Suprapubic skin (tissue), 4 donors: ENCODE measurements around the gene C1QTNF8. TPM values are rescaled to one million over a fixed set of nuclear protein-coding genes. Genes with fewer than 3 reads are reported as not detected.

Source experiments
- DNase-seq, 2 donors: peaks; one replicate each; pipeline ENCODE4 v3.0.0-alpha.2; 2019; ENCODE audit warnings: low spot score in 2 of 2
- H3K27ac ChIP-seq: fragments of 200-600 bp; sonication (generic); one replicate; pipeline ENCODE4 v1.5.1; 2019
- H3K27me3 ChIP-seq: fragments of 200-600 bp; sonication (generic); one replicate; pipeline ENCODE4 v1.5.1; 2019
- H3K36me3 ChIP-seq: fragments of 200-600 bp; sonication (generic); one replicate; pipeline ENCODE4 v1.5.1; 2019
- H3K4me1 ChIP-seq: fragments of 200-600 bp; sonication (generic); one replicate; pipeline ENCODE4 v1.5.1; 2019
- H3K4me3 ChIP-seq: fragments of 200-600 bp; sonication (generic); one replicate; pipeline ENCODE4 v1.5.1; 2019; ENCODE audit warnings: mild to moderate bottlenecking
- H3K9me3 ChIP-seq: fragments of 200-600 bp; sonication (generic); one replicate; pipeline ENCODE4 v1.5.1; 2019
- CTCF ChIP-seq, 2 donors: fragments of 200-600 bp in 1 of 2; fragments of 450-650 bp in 1 of 2; sonication (generic) in 1 of 2; IDR thresholded peaks; one replicate each; pipeline ENCODE4 v1.5.1; 2016 to 2019; ENCODE audit warnings: antibody characterized with exemption in 2 of 2, mild to moderate bottlenecking in 1 of 2, moderate library complexity in 1 of 2
- EP300 ChIP-seq: sonication (generic); formaldehyde crosslinking; IDR thresholded peaks from one replicate; pipeline ENCODE4 v1.6.1; 2017; ENCODE audit warnings: antibody characterized with exemption
- POLR2A ChIP-seq, 2 donors: fragments of 450-650 bp; IDR thresholded peaks; one replicate each; pipeline ENCODE4 v1.6.1; 2017; ENCODE audit warnings: antibody characterized with exemption in 2 of 2, mild to moderate bottlenecking in 2 of 2, moderate library complexity in 2 of 2
- POLR2AphosphoS5 ChIP-seq, 3 donors: sonication (generic); formaldehyde crosslinking; IDR thresholded peaks; one replicate each; pipeline ENCODE4 v1.6.1; 2017; ENCODE audit warnings: antibody characterized with exemption in 3 of 3
- WGBS: methylation state at CpG from one replicate; pipeline ENCODE4 v1.1.5; 2018; 5-methylcytosine and 5-hydroxymethylcytosine counted together
- total RNA-seq, 4 donors: library from RNA; depleted of rRNA; stranded (reverse); fragments of >200 nt; gene quantifications; one replicate each; pipeline ENCODE4 v1.1.0, GENCODE V29; 2016

C1QTNF8 gene
- total RNA-seq, 4 donors from 2014 or later, result not detected

GRCh38 chr16:1134776-1135458 lies 38.9 kb upstream of the C1QTNF8 start:
- TF ChIP-seq EP300, result no peak
- no peak for DNase-seq
- H3K36me3 ChIP-seq, result no peaks in the 10 kb centered on the region
- H3K27ac ChIP-seq, result no peak overlapping the region
- no peak overlapping the region for H3K4me3 ChIP-seq
- no peaks in the 10 kb centered on the region for H3K9me3 ChIP-seq
- H3K4me1 ChIP-seq, result no peaks in the 10 kb centered on the region
- 74% methylated on average over 26 of the region's 30 CpGs for WGBS
- H3K27me3 ChIP-seq, result peaks cover 60% of the 10 kb centered on the region

- no peak overlapping the region for H3K4me3 ChIP-seq
- no peak overlapping the region for H3K27ac ChIP-seq
- TF ChIP-seq CTCF (IDR thresholded peaks at IDR 0.05), result no peak
- no peak for TF ChIP-seq POLR2AphosphoS5 (IDR thresholded peaks at IDR 0.05)
- no peak for TF ChIP-seq EP300
- TF ChIP-seq POLR2A (IDR thresholded peaks at IDR 0.05), result no peak
- peaks cover 58% of the 10 kb centered on the region for H3K27me3 ChIP-seq
- WGBS, result no CpG with 5 or more reads among the region's 30 CpGs
- DNase-seq, result no peak
- no peaks in the 10 kb centered on the region for H3K4me1 ChIP-seq
- H3K36me3 ChIP-seq, result no peaks in the 10 kb centered on the region
- no peaks in the 10 kb centered on the region for H3K9me3 ChIP-seq
Measured at GRCh38 chr16:1133810-1134520, 37.9 kb upstream of the C1QTNF8 start.

GRCh38 chr16:1133271-1133670 lies 37.2 kb upstream of the C1QTNF8 start:
- Histone ChIP-seq H3K27ac (no peak overlapping the region), H3K4me1 (no peaks in the 10 kb centered on the region), H3K4me3 (no peak overlapping the region), H3K36me3 (no peaks in the 10 kb centered on the region), H3K27me3 (peaks cover 60% of the 10 kb centered on the region), H3K9me3 (no peaks in the 10 kb centered on the region)
- no peak for TF ChIP-seq POLR2AphosphoS5 (IDR thresholded peaks at IDR 0.05)
- TF ChIP-seq EP300, result no peak
- TF ChIP-seq POLR2A (IDR thresholded peaks at IDR 0.05), result no peak
- no peak for TF ChIP-seq CTCF (IDR thresholded peaks at IDR 0.05)
- no peak for DNase-seq
- 88% methylated on average over 12 of the region's 18 CpGs for WGBS

- Histone ChIP-seq H3K9me3 (no peaks in the 10 kb centered on the region), H3K27me3 (peaks cover 63% of the 10 kb centered on the region), H3K4me1 (no peaks in the 10 kb centered on the region), H3K27ac (no peak overlapping the region), H3K4me3 (no peak overlapping the region), H3K36me3 (no peaks in the 10 kb centered on the region)
- WGBS, result 43% methylated on average over 9 of the region's 15 CpGs
- TF ChIP-seq POLR2AphosphoS5 (IDR thresholded peaks at IDR 0.05) (no peak), POLR2A (IDR thresholded peaks at IDR 0.05) (no peak), CTCF (IDR thresholded peaks at IDR 0.05) (no peak), EP300 (no peak)
- no peak for DNase-seq
Measured at GRCh38 chr16:1132431-1132830, 36.4 kb upstream of the C1QTNF8 start.

GRCh38 chr16:1131378-1131994 lies 35.4 kb upstream of the C1QTNF8 start:
- Histone ChIP-seq H3K4me1 (no peaks in the 10 kb centered on the region), H3K27ac (no peak overlapping the region), H3K4me3 (no peak overlapping the region), H3K27me3 (peaks cover 66% of the 10 kb centered on the region), H3K9me3 (no peaks in the 10 kb centered on the region), H3K36me3 (no peaks in the 10 kb centered on the region)
- TF ChIP-seq POLR2A (IDR thresholded peaks at IDR 0.05) (no peak), POLR2AphosphoS5 (IDR thresholded peaks at IDR 0.05) (no peak), EP300 (no peak), CTCF (IDR thresholded peaks at IDR 0.05) (no peak)
- 88% methylated on average over 27 of the region's 35 CpGs for WGBS
- no peak for DNase-seq
